ENCODE data around the gene PRKAR2B.

The PRKAR2B gene

DNA sequence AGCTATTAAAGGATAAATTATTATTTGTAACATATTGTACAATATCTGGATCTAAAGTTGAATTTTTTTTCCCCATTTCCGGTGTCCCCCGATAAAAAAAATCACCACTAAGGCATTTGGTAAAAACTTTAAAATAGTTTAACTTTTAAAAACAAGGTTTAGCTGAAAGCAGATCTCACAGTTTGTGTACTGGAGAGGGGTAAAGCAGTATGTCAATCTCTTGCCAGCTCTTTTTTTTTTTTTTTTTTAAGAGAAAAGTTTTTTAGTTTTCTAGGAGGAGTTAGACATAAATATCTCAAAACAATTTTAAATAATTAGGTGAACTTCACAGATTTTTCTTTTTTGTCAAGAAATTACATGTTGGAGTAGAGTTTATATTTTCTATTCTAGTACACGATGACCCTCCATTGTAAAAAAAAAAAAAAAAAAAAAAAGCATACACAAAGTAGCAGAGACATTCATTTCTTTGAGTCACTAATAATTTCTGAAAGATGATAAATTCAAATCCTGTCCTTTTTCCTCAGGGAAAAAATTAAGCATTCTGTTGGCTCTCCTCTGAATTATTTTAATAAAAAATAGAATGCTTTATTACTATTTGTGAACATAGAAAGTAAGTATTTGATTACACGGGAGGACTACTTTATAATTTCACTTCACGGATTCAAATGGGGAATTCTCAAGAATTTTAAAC lies 122.4 kb downstream of the PRKAR2B start:
- peaks cover 5% of the 10 kb centered on the region; the same call in 1 of the 2 replicates for H3K36me3 ChIP-seq
- peak overlapping the region; percentile 91 for H3K4me2 ChIP-seq
- peak overlapping the region; percentile 89 for H3K27ac ChIP-seq
- H3K27me3 ChIP-seq = no peaks in the 10 kb centered on the region
- H3K4me3 ChIP-seq = peak overlapping the region; percentile 78
- H3K4me1 ChIP-seq = peaks cover 26% of the 10 kb centered on the region
- no peaks in the 10 kb centered on the region for H3K9me3 ChIP-seq
- no peak for TF ChIP-seq Cebpa-rat (IDR thresholded peaks at IDR 0.05)
- H4K20me1 ChIP-seq = peaks cover 21% of the 10 kb centered on the region
- peak overlapping the region; percentile 86 for H3K9ac ChIP-seq

GRCh38 chr7:107167483-107168232 lies 123.2 kb downstream of the PRKAR2B start:
- TF ChIP-seq Cebpa-rat (IDR thresholded peaks at IDR 0.05) = 0 out of 2 replicates have a peak, but pooled peaks have one; percentile 31
- H3K27ac ChIP-seq = peak overlapping the region; percentile 89
- H3K4me1 ChIP-seq = peaks cover 26% of the 10 kb centered on the region
- H3K4me2 ChIP-seq = peak overlapping the region; percentile 91
- peak overlapping the region; percentile 78 for H3K4me3 ChIP-seq
- H4K20me1 ChIP-seq = peaks cover 29% of the 10 kb centered on the region
- H3K36me3 ChIP-seq = peaks cover 5% of the 10 kb centered on the region; the same call in 1 of the 2 replicates
- H3K9ac ChIP-seq = peak overlapping the region; percentile 86
- H3K27me3 ChIP-seq = no peaks in the 10 kb centered on the region
- H3K9me3 ChIP-seq = no peaks in the 10 kb centered on the region

DNA sequence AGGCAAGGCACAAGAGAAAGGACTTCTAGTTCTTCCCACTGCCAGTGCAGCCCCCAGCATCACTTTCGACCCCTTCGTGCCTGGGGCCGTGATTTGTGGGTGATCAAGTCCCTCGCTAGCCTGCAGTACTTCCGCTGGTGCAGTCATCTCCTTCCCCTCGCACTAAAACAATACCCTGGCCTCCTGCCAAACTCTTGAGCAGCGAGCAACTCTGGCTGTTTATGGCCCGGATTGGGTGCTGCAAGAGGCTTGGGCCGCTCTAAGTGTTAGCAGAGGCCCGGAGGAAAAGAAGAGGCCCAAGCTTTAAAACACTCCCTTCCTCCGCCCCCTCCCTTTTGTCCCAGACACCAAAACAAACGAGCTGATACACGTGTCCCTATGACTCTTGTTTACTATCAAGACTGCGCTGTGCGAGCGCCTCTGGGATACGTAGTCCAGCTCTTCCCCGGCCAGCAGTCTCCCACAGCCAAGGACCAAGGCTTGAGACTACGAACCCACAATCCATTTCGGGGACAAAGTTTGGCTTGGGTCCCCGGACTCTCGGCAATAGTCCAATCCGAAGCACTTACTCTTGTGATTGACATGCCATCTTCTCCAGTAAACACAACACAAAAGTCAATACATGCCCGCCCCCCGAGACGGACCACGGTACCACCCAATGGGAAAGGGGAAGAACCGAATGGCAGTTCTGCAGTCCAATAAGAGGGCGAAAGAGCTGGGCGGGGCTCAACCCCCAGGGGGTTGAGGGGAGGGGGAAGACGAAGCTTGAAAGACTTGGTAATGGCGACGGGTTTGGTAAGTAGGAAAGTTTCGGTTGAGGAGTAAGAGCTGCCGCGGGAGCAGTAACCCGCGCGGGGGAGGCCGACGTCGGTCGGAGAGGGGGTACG lies 124.0 kb downstream of the PRKAR2B start, which contains the start of gene HBP1:
HBP1 (plus strand) TSS at position 771 of the 887 bp plus-strand sequence. CDS start 10,891 bp downstream, outside the sequence.
- H3K4me3 ChIP-seq = peak within 1 kb of the TSS; percentile 84
- H3K36me3 ChIP-seq = peaks cover 9% of the 10 kb centered on the region; the same call in 1 of the 2 replicates
- TF ChIP-seq Cebpa-rat (IDR thresholded peaks at IDR 0.05) = no peak
- H3K27ac ChIP-seq = peak within 1 kb of the TSS; percentile 89
- H3K9ac ChIP-seq = peak within 1 kb of the TSS; percentile 89
- peaks cover 26% of the 10 kb centered on the region for H3K4me1 ChIP-seq
- no peaks in the 10 kb centered on the region for H3K27me3 ChIP-seq
- H3K4me2 ChIP-seq = peak within 1 kb of the TSS; percentile 91
- H4K20me1 ChIP-seq = peaks cover 37% of the 10 kb centered on the region
- no peaks in the 10 kb centered on the region for H3K9me3 ChIP-seq

GRCh38 chr7:107169120-107170050 lies 124.9 kb downstream of the PRKAR2B start:
- Histone ChIP-seq H3K27ac (peak overlapping the region; percentile 89), H3K4me1 (peaks cover 26% of the 10 kb centered on the region), H3K27me3 (no peaks in the 10 kb centered on the region), H3K4me3 (peak overlapping the region; percentile 84), H3K9ac (peak overlapping the region; percentile 89), H3K9me3 (no peaks in the 10 kb centered on the region), H3K36me3 (peaks cover 15% of the 10 kb centered on the region; the same call in 1 of the 2 replicates), H4K20me1 (peaks cover 46% of the 10 kb centered on the region), H3K4me2 (peak overlapping the region; percentile 71)
- TF ChIP-seq Cebpa-rat (IDR thresholded peaks at IDR 0.05) = peak; percentile 56; the same call in 1 of the 2 replicates

- peak overlapping the region; percentile 71 for H3K4me2 ChIP-seq
- peak overlapping the region; percentile 84 for H3K4me3 ChIP-seq
Observed at GRCh38 chr7:107170051-107170915, 125.8 kb downstream of the PRKAR2B start.

DNA sequence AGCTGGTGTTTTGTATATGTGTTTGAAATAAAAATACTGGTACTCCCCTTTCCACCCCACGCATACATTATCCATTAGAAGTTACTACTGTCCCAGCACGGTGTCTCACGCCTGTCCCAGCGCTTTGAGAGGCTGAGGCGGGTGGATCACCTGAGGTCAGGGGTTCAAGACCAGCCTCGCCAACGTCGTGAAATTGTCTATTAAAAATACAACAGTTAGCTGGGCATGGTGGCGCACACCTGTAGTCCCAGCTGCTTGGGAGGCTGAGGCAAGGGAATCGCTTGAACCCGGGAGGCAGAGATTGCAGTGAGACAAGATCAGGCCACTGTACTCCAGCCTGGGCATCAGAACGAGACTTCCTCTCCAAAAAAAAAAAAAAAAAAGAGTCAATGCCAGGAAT lies 127.0 kb downstream of the PRKAR2B start:
- H4K20me1 ChIP-seq = peaks cover 67% of the 10 kb centered on the region
- peaks cover 22% of the 10 kb centered on the region for H3K4me1 ChIP-seq
- H3K36me3 ChIP-seq = peaks cover 15% of the 10 kb centered on the region; the same call in 1 of the 2 replicates
- no peak overlapping the region for H3K4me3 ChIP-seq
- TF ChIP-seq Cebpa-rat (IDR thresholded peaks at IDR 0.05) = no peak
- H3K9ac ChIP-seq = no peak overlapping the region
- no peaks in the 10 kb centered on the region for H3K27me3 ChIP-seq
- no peak overlapping the region for H3K27ac ChIP-seq
- peak overlapping the region; percentile 5; the same call in 1 of the 2 replicates for H3K4me2 ChIP-seq
- no peaks in the 10 kb centered on the region for H3K9me3 ChIP-seq

More at GRCh38 chr7:107170051-107170915, 125.8 kb downstream of the PRKAR2B start:
- TF ChIP-seq Cebpa-rat (IDR thresholded peaks at IDR 0.05) = no peak
- H3K4me1 ChIP-seq = peaks cover 26% of the 10 kb centered on the region
- H3K27me3 ChIP-seq = no peaks in the 10 kb centered on the region
- H3K9me3 ChIP-seq = no peaks in the 10 kb centered on the region
- peaks cover 55% of the 10 kb centered on the region for H4K20me1 ChIP-seq
- peak overlapping the region; percentile 89 for H3K9ac ChIP-seq
- H3K27ac ChIP-seq = peak overlapping the region; percentile 89
- peaks cover 15% of the 10 kb centered on the region; the same call in 1 of the 2 replicates for H3K36me3 ChIP-seq

DNA sequence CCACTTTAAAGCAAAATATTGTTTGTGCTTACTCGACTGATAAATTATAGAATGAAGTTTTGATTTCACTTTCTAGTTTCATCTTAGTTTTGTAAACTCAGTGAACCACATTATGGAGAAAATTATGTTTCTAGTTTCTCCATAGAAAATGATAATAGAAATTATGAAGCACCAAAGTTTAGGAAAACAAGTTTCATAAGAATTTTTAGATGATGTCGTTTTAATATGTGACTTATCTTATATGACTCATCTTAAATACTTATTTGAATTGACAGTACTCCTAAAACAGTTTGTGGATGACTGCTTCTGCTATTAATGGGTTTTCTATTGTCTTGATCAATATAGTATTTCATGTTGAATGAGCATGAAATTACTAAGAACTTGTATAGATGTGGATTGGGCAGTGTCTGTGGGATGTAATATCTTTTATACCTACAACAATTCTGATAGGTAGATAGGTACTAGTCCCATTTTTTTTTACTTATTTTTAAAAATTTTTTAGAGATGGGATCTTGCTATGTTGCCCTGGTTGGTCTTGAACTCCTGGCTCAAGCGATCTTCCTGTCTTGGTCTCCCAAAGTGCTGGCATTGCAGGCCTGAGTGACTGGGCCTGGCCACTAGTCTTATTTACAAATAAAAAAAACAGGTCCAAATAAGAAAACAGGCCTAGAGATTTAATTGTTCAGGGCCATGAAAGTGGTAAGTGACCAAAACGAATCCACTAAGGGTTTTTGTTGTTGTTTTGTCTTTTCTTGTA lies 127.9 kb downstream of the PRKAR2B start:
- Histone ChIP-seq H3K4me2 (no peak overlapping the region), H3K4me3 (no peak overlapping the region), H4K20me1 (peaks cover 77% of the 10 kb centered on the region)

More for the DNA sequence above, 127.9 kb downstream of the PRKAR2B start:
- TF ChIP-seq Cebpa-rat (IDR thresholded peaks at IDR 0.05) = no peak
- Histone ChIP-seq H3K4me1 (peaks cover 13% of the 10 kb centered on the region), H3K9ac (no peak overlapping the region), H3K27me3 (no peaks in the 10 kb centered on the region), H3K9me3 (no peaks in the 10 kb centered on the region), H3K27ac (no peak overlapping the region), H3K36me3 (peaks cover 15% of the 10 kb centered on the region; the same call in 1 of the 2 replicates)
